LoVo (cell line): ENCODE data around the gene P2RX4.
"Not testable (repeated sequence)": the region's sequence is repeated elsewhere in the genome, so short reads cannot be mapped to it uniquely, and the experiment has no call there.

Experiments used
- DNase-seq: peaks from one replicate; pipeline ENCODE4 v3.0.0-alpha.2; 2016; ENCODE audit warnings: low spot score

The P2RX4 gene

GRCh38 chr12:121222847-121223246 lies 12.9 kb downstream of the P2RX4 start:
- no peak for DNase-seq

GRCh38 chr12:121223292-121224285 lies 13.7 kb downstream of the P2RX4 start:
- DNase-seq, result no peak

- no peak for DNase-seq
Observed at GRCh38 chr12:121224591-121224990, 14.7 kb downstream of the P2RX4 start.

GRCh38 chr12:121226399-121226798 lies 16.5 kb downstream of the P2RX4 start:
- DNase-seq, result no peak

- DNase-seq, result not testable (repeated sequence)
Observed at GRCh38 chr12:121226871-121227270, 16.9 kb downstream of the P2RX4 start.

GRCh38 chr12:121227294-121227693 lies 17.4 kb downstream of the P2RX4 start:
- no peak for DNase-seq

- no peak for DNase-seq
Observed at GRCh38 chr12:121228919-121229665, 19.2 kb downstream of the P2RX4 start.

GRCh38 chr12:121229826-121230537 lies 20.1 kb downstream of the P2RX4 start:
- peak; percentile 86 for DNase-seq

- DNase-seq, result no peak
Observed at GRCh38 chr12:121230538-121230907, 20.6 kb downstream of the P2RX4 start.

GRCh38 chr12:121232163-121232562 lies 22.2 kb downstream of the P2RX4 start:
- no peak for DNase-seq

- no peak for DNase-seq
Observed at GRCh38 chr12:121232977-121233627, 23.2 kb downstream of the P2RX4 start.

- DNase-seq, result no peak
Observed at GRCh38 chr12:121233628-121234020, 23.7 kb downstream of the P2RX4 start.

- DNase-seq, result no peak
Observed at GRCh38 chr12:121236776-121237175, 26.8 kb downstream of the P2RX4 start.

GRCh38 chr12:121237415-121237814 lies 27.5 kb downstream of the P2RX4 start:
- DNase-seq, result no peak

- DNase-seq, result no peak
Observed at GRCh38 chr12:121238086-121238485, 28.2 kb downstream of the P2RX4 start.

- no peak for DNase-seq
Observed at GRCh38 chr12:121238604-121239350, 28.8 kb downstream of the P2RX4 start.

- no peak for DNase-seq
Observed at GRCh38 chr12:121239351-121240061, 29.6 kb downstream of the P2RX4 start.

- no peak for DNase-seq
Observed at GRCh38 chr12:121240062-121240420, 30.1 kb downstream of the P2RX4 start.

- DNase-seq, result no peak
Observed at GRCh38 chr12:121240484-121241101, 30.7 kb downstream of the P2RX4 start.
